Upper lobe of left lung (tissue), 4 donors: ENCODE data around the gene ARMCX4.

Experiments used
- CTCF ChIP-seq, 6 experiments: fragments of 450-650 bp in 4 of 6; fragments of 200-600 bp in 2 of 6; sonication (generic) in 2 of 6; IDR thresholded peaks; one replicate each; pipeline ENCODE4 v1.5.1; 2016 to 2019; ENCODE audit warnings: antibody characterized with exemption in 6 of 6
- EP300 ChIP-seq, 4 donors: sonication (generic); formaldehyde crosslinking; IDR thresholded peaks; one replicate each; pipeline ENCODE4 v1.5.1; 2017; ENCODE audit warnings: antibody characterized with exemption in 4 of 4, control low read depth in 2 of 4
- POLR2A ChIP-seq, 4 donors: fragments of 450-650 bp; IDR thresholded peaks; one replicate each; pipeline ENCODE4 v1.5.1; 2016 to 2017; ENCODE audit warnings: antibody characterized with exemption in 4 of 4, mild to moderate bottlenecking in 2 of 4
- POLR2AphosphoS5 ChIP-seq, 2 donors: sonication (generic); formaldehyde crosslinking; IDR thresholded peaks; one replicate each; pipeline ENCODE4 v1.5.1; 2017; ENCODE audit warnings: antibody characterized with exemption in 2 of 2

- TF ChIP-seq CTCF (IDR thresholded peaks at IDR 0.05), result no peak
- no peak for TF ChIP-seq POLR2A (IDR thresholded peaks at IDR 0.05)
- no peak for TF ChIP-seq POLR2AphosphoS5 (IDR thresholded peaks at IDR 0.05)
- TF ChIP-seq EP300 (IDR thresholded peaks at IDR 0.05), result no peak
Observed at GRCh38 chrX:101507372-101507771, 22.1 kb downstream of the ARMCX4 start.
